Retinal pigment epithelial cell (primary cell): ENCODE results near the gene ATXN7L1.

ENCODE experiments used
- DNase-seq: peaks from one replicate; pipeline ENCODE4 v3.0.0-alpha.2; 2010; ENCODE audit warnings: low read depth
- H3K4me3 ChIP-seq: 2 replicates; pipeline ENCODE4 v1.5.1; 2011; ENCODE audit warnings: mild to moderate bottlenecking, low read length, control low read depth, moderate library complexity
- CTCF ChIP-seq: conservative IDR thresholded peaks from 2 replicates; pipeline ENCODE4 v1.5.1; 2011; ENCODE audit warnings: low read depth, low read length, control low read depth, inconsistent platforms

ATXN7L1 gene

GRCh38 chr7:105682341-105683060 is 193.9 kb downstream of the ATXN7L1 start:
- TF ChIP-seq CTCF: no peak
- H3K4me3 ChIP-seq: no peak overlapping the region
- DNase-seq: no peak

DNA sequence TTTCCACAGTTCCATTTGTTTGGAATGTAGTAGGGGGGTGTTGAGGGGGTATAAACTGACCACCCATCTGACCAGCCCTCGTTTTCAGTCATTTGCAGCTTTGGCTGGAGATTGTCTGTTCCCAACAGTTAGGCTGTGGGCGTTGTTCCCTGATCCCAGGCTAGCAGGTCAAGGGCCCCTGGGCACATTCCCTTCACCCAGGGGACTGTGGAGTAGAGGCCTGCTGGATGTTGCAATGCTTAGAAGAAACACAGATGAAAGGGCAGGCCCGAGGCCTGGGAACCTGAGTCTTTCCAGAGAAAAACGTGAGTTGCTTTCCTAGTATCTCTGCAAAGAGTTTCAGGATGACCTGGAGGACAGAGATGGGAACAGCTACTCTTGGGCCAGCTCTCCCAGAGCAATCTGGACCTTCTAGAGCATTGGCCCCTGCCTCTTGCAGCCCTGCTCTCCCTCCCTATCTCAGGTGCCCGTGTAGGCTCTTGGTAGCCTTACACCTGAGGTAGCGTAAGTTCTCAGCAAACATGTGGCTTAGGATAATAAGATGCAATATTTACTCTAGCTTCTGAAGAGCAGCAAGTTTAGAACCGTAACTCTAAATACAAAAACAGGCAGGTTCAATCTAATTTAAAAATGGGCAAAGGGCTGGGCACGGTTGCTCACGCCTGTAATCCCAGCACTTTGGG is 195.8 kb downstream of the ATXN7L1 start:
- no peak for DNase-seq
- no peak overlapping the region for H3K4me3 ChIP-seq
- no peak for TF ChIP-seq CTCF

- no peak for DNase-seq
- H3K4me3 ChIP-seq: no peak overlapping the region
- TF ChIP-seq CTCF: no peak
Measured at GRCh38 chr7:105678811-105679495, 197.4 kb downstream of the ATXN7L1 start.

- no peak overlapping the region for H3K4me3 ChIP-seq
- no peak for DNase-seq
- TF ChIP-seq CTCF: no peak
Measured at GRCh38 chr7:105677817-105678573, 198.4 kb downstream of the ATXN7L1 start.

GRCh38 chr7:105677410-105677730 is 199.0 kb downstream of the ATXN7L1 start:
- H3K4me3 ChIP-seq: no peak overlapping the region
- TF ChIP-seq CTCF: no peak
- DNase-seq: no peak

GRCh38 chr7:105675934-105676371 is 200.4 kb downstream of the ATXN7L1 start:
- H3K4me3 ChIP-seq: no peak overlapping the region
- no peak for DNase-seq
- TF ChIP-seq CTCF: no peak
